ENCODE results near the gene PCYT2.
A peak's percentile ranks its signal among the peaks of the same experiment; 100 is the strongest.

The PCYT2 gene

DNA sequence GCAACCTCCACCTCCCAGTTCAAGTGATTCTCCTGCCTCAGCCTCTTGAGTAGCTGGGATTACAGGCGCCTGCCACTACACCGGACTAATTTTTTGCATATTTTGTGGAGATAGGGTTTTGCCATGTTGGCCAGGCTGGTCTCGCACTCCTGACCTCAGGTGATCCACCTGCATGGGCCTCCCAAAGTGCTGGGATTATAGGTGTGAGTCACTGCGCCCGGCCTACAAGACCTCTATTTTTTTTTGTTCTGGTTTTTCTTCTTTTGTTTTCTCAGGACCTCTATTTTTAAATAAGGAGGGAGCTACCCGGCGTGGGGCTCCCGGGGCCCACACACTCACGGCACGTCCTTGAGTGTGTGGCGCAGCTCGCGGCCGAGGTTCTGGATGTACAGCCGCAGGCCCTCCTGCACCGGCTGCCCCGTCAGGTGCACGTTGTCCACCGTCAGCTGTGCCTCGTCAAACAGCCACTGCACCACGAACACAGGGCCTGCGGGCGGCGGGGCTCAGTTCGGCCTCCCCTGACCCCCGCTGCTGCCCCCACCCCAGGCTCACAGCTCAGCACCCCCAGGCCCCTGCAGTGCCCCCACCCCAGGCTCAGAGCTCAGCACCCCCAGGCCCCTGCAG lies 44.0 kb upstream of the PCYT2 start:
- TF ChIP-seq FOXM1 (IDR thresholded peaks at IDR 0.05; ENCODE audit: borderline replicate concordance, low read depth) (no peak), YY1 (IDR thresholded peaks at IDR 0.05; ENCODE audit: low read depth) (no peak), EP300 (IDR thresholded peaks at IDR 0.05; ENCODE audit: borderline replicate concordance) (no peak), NFIC (IDR thresholded peaks at IDR 0.05) (no peak), ZBTB7A (IDR thresholded peaks at IDR 0.05; ENCODE audit: low read depth) (no peak), TAF1 (IDR thresholded peaks at IDR 0.05; ENCODE audit: low read depth) (no peak), CREB1 (IDR thresholded peaks at IDR 0.05; ENCODE audit: low read depth) (no peak), TCF12 (IDR thresholded peaks at IDR 0.05; ENCODE audit: low read depth) (no peak), TEAD4 (IDR thresholded peaks at IDR 0.05) (no peak), CEBPB (IDR thresholded peaks at IDR 0.05) (no peak), RAD21 (IDR thresholded peaks at IDR 0.05; ENCODE audit: low read depth) (no peak)
- TF ChIP-seq, protein P1, sequence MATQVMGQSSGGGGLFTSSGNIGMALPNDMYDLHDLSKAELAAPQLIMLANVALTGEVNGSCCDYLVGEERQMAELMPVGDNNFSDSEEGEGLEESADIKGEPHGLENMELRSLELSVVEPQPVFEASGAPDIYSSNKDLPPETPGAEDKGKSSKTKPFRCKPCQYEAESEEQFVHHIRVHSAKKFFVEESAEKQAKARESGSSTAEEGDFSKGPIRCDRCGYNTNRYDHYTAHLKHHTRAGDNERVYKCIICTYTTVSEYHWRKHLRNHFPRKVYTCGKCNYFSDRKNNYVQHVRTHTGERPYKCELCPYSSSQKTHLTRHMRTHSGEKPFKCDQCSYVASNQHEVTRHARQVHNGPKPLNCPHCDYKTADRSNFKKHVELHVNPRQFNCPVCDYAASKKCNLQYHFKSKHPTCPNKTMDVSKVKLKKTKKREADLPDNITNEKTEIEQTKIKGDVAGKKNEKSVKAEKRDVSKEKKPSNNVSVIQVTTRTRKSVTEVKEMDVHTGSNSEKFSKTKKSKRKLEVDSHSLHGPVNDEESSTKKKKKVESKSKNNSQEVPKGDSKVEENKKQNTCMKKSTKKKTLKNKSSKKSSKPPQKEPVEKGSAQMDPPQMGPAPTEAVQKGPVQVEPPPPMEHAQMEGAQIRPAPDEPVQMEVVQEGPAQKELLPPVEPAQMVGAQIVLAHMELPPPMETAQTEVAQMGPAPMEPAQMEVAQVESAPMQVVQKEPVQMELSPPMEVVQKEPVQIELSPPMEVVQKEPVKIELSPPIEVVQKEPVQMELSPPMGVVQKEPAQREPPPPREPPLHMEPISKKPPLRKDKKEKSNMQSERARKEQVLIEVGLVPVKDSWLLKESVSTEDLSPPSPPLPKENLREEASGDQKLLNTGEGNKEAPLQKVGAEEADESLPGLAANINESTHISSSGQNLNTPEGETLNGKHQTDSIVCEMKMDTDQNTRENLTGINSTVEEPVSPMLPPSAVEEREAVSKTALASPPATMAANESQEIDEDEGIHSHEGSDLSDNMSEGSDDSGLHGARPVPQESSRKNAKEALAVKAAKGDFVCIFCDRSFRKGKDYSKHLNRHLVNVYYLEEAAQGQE (IDR thresholded peaks at IDR 0.05; ENCODE audit: low read depth): no peak
- TF ChIP-seq, protein P2, sequence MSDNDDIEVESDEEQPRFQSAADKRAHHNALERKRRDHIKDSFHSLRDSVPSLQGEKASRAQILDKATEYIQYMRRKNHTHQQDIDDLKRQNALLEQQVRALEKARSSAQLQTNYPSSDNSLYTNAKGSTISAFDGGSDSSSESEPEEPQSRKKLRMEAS (IDR thresholded peaks at IDR 0.05): no peak
- TF ChIP-seq, protein P3, sequence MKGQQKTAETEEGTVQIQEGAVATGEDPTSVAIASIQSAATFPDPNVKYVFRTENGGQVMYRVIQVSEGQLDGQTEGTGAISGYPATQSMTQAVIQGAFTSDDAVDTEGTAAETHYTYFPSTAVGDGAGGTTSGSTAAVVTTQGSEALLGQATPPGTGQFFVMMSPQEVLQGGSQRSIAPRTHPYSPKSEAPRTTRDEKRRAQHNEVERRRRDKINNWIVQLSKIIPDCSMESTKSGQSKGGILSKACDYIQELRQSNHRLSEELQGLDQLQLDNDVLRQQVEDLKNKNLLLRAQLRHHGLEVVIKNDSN (IDR thresholded peaks at IDR 0.05): no peak

DNA sequence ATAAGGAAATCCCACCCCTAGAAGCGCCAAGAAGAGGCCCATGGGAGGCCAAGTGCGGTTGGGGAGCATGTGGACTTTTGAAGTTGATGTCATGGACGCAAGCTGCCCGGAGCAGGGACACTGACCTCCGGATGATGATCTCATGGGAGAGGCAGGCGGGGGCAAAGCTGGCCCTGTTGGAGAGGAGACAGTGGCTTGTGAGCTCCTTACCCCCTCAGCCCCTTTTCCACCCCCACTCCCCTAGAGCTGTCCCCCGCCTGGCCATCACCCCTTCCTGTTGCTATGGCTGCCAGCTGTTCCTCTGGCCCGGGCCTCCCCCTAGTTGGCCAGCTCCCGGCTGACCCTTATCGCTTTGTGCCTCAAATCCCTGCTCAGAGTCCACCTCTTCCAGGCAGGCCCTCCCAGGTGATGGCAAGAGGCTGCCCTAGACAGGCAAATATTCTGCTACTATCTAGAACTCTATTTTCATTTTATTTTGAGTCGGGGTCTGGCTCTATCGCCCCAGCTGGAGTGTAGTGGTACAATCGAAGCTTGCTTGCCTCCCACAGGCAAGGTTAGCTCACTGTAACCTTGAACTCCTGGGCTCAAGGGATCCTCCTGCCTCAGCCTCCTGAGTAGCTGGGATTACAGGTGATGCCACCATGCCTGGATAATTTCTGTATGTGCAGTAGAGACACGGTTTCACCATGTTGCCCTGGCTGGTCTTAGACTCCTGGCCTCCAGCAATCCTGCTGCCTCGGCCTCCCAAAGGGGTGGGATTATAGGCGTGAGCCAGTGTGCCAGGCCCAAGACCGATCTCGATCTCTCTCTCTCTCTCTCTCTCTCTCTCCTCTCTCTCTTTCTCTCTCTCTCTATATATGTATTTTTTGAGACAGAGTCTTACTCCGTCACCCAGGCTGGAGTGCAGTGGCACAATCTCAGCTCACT lies 43.2 kb upstream of the PCYT2 start:
- TF ChIP-seq EP300 (IDR thresholded peaks at IDR 0.05; ENCODE audit: borderline replicate concordance) (no peak), ZBTB7A (IDR thresholded peaks at IDR 0.05; ENCODE audit: low read depth) (no peak)

DNA sequence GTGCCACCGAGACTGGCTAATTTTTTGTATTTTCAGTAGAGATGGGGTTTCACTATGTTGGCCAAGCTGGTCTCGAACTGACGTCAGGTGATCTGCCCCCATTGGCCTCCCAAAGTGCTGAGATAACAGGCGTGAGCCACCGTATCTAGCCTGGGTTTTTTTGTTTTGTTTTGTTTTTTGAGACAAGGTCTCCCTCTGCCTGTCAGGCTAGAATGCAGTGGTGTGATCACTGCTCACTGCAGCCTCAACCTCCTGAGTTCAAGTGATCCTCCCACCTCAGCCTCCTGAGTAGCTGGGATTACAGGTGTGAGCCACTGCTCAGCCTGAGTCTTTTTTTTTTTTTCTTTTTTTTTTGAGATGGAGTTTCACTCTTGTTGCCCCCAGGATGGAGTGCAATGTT lies 42.2 kb upstream of the PCYT2 start:
- TF ChIP-seq RAD21 (IDR thresholded peaks at IDR 0.05; ENCODE audit: low read depth): peak; percentile 38

DNA sequence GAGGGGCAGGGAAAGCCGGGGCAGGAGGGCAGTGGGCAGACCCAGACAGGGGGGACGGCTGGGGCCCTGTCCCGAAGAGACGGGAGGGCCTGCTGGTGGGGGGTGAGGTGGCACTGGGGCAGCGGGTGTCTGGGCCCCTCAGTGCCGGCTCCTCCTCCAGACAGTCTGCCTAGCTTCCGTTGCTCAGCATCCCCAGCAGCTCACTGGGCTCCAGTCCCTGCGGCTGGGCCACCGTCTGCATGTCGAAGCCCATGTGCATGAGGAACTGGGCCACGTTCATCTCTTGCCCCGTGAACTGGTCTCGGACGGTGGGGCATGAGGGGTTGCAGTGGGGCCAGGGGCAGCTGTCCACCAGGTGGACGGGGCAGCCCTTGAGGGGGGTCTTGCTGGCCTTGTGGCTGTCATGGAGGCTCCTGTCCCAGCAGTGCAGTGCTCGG lies 41.6 kb upstream of the PCYT2 start:
- no peak for TF ChIP-seq TCF12 (IDR thresholded peaks at IDR 0.05; ENCODE audit: low read depth)
- TF ChIP-seq TEAD4 (IDR thresholded peaks at IDR 0.05): no peak
- no peak for TF ChIP-seq RAD21 (IDR thresholded peaks at IDR 0.05; ENCODE audit: low read depth)
- TF ChIP-seq YY1 (IDR thresholded peaks at IDR 0.05; ENCODE audit: low read depth): no peak
- TF ChIP-seq EP300 (IDR thresholded peaks at IDR 0.05; ENCODE audit: borderline replicate concordance): no peak
- TF ChIP-seq NFIC (IDR thresholded peaks at IDR 0.05): no peak
- TF ChIP-seq FOXM1 (IDR thresholded peaks at IDR 0.05; ENCODE audit: borderline replicate concordance, low read depth): no peak
- no peak for TF ChIP-seq EGR1 (IDR thresholded peaks at IDR 0.05)
- TF ChIP-seq CEBPB (IDR thresholded peaks at IDR 0.05): no peak
- no peak for TF ChIP-seq TAF1 (IDR thresholded peaks at IDR 0.05; ENCODE audit: low read depth)

DNA sequence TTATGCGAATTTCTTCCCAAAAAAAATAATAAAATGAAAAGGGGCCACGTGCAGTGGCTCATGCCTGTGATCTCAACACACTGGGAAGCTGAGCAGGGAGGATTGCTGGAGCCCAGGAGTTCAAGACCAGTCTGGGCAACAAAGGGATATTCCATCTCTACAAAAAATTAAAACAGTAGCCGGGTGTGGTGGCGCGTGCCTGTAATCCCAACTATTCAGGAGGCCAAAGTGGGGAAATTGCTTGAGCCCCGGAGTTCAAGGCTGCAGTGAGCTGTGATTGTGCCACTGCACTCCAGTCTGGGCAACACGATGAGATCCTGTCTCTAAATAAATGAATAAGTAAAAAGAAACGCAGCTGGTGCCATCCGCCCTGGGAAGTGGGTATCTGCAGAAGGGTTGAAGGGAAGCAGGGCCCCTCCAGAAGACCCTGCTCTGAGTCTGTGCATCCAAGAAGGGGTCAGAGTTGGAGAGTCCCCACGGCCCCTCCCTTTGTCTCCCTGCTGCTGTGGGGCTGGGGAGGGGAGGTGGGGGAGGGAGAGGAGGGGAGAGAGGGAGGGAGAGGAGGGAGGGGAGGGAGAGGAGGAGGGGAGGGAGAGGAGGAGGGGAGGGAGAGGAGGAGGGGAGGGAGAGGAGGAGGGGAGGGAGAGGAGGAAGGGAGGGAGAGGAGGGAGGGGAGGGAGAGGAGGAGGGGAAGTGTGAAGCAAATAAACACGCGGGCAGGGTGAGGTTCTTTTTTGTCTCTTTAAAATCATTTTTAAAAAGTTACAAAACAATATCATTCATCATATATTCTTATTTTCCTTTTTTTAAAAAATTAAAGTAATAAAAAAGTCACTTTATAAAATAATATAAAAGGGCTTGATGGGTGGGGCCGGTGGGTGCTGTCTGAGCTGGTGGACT lies 40.8 kb upstream of the PCYT2 start:
- no peak for TF ChIP-seq YY1 (IDR thresholded peaks at IDR 0.05; ENCODE audit: low read depth)
- TF ChIP-seq FOXM1 (IDR thresholded peaks at IDR 0.05; ENCODE audit: borderline replicate concordance, low read depth): no peak
- TF ChIP-seq CEBPB (IDR thresholded peaks at IDR 0.05): no peak
- TF ChIP-seq TAF1 (IDR thresholded peaks at IDR 0.05; ENCODE audit: low read depth): no peak

DNA sequence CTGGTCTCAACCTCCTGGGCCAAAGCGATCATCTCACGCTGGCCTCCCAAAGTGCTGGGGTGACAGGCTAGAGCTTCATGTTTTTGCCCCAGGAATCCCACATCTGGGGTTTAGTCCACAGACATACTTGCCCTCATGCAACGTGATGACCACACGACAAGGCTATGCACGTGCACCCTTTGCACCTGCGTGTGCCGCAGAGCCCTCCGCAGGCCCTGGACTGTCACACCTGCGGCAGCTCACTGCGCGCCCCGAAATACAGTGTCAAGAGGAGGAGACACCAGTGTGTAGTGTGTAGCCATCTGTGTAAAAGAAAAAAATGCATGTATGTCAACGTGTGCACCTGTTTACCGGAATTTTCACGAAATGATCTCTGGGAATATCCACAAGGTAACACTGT lies 39.3 kb upstream of the PCYT2 start:
- TF ChIP-seq CREB1 (IDR thresholded peaks at IDR 0.05; ENCODE audit: low read depth): no peak
- no peak for TF ChIP-seq ZBTB7A (IDR thresholded peaks at IDR 0.05; ENCODE audit: low read depth)
- TF ChIP-seq, protein P1 (IDR thresholded peaks at IDR 0.05; ENCODE audit: low read depth): no peak
- no peak for TF ChIP-seq TCF12 (IDR thresholded peaks at IDR 0.05; ENCODE audit: low read depth)
- TF ChIP-seq CEBPB (IDR thresholded peaks at IDR 0.05): no peak
- no peak for TF ChIP-seq RAD21 (IDR thresholded peaks at IDR 0.05; ENCODE audit: low read depth)
- TF ChIP-seq TAF1 (IDR thresholded peaks at IDR 0.05; ENCODE audit: low read depth): no peak
- no peak for TF ChIP-seq FOXM1 (IDR thresholded peaks at IDR 0.05; ENCODE audit: borderline replicate concordance, low read depth)
- no peak for TF ChIP-seq YY1 (IDR thresholded peaks at IDR 0.05; ENCODE audit: low read depth)
- TF ChIP-seq NFIC (IDR thresholded peaks at IDR 0.05): no peak
- TF ChIP-seq TEAD4 (IDR thresholded peaks at IDR 0.05): no peak
- TF ChIP-seq, protein P2 (IDR thresholded peaks at IDR 0.05): no peak
- no peak for TF ChIP-seq EP300 (IDR thresholded peaks at IDR 0.05; ENCODE audit: borderline replicate concordance)
- TF ChIP-seq, protein P3 (IDR thresholded peaks at IDR 0.05): no peak
- no peak for TF ChIP-seq EGR1 (IDR thresholded peaks at IDR 0.05)

Measured in Ishikawa (cell line).